DND-41 (cell line): Measurements from ENCODE around the gene SLC31A1.

Experiments
- EZH2 ChIP-seq: IDR thresholded peaks from 3 replicates; pipeline ENCODE4 v1.6.1; 2012; ENCODE audit warnings: borderline replicate concordance, low read depth, mild to moderate bottlenecking, moderate library complexity, low read length, inconsistent platforms; ENCODE audit not compliant: severe bottlenecking
- TF ChIP-seq, protein P1 (sequence below): IDR thresholded peaks from 2 replicates; pipeline ENCODE4 v1.5.1; 2012; ENCODE audit warnings: borderline replicate concordance, low read length, moderate library complexity, mild to moderate bottlenecking; ENCODE audit not compliant: poor library complexity, severe bottlenecking; ENCODE audit errors: extremely low read depth

DNA sequence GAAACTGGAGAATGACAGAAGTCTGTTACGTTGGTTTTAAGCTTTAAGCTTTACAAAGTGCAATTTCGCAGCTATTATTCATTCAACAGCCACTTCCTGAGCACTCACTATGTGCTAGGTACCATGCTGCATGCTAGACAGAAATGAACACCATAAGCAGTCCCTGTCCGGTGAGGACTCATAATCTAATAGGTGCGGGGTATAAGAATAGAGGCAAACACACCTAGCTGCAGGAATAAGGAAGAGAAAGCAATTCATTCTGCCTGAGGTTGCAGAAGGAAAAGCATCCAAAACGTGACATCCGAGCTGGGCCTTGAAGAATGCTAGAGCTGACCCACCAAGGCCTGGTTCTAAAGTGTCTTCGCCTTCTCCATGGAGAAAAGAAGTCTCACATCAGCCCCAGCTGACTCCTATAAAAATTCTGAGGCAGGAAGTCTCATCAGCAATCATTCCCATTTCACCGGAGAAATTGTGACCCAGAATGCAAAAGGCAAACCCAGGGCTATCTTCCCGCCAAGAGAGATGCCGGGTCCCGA lies 809 bp upstream of the SLC31A1 start:
- TF ChIP-seq, protein P1, sequence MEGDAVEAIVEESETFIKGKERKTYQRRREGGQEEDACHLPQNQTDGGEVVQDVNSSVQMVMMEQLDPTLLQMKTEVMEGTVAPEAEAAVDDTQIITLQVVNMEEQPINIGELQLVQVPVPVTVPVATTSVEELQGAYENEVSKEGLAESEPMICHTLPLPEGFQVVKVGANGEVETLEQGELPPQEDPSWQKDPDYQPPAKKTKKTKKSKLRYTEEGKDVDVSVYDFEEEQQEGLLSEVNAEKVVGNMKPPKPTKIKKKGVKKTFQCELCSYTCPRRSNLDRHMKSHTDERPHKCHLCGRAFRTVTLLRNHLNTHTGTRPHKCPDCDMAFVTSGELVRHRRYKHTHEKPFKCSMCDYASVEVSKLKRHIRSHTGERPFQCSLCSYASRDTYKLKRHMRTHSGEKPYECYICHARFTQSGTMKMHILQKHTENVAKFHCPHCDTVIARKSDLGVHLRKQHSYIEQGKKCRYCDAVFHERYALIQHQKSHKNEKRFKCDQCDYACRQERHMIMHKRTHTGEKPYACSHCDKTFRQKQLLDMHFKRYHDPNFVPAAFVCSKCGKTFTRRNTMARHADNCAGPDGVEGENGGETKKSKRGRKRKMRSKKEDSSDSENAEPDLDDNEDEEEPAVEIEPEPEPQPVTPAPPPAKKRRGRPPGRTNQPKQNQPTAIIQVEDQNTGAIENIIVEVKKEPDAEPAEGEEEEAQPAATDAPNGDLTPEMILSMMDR, result no peak
- TF ChIP-seq EZH2, result no peak
